Stimulated activated CD4-positive, alpha-beta T cell treated with anti-CD3 and anti-CD28 coated beads, Interleukin-4, amount 100 ng/mL, for 24 hours (primary cell): ENCODE results near the gene ZNF503.
"Not testable (repeated sequence)": the region's sequence is repeated elsewhere in the genome, so short reads cannot be mapped to it uniquely, and the experiment has no call there.

Experiments used
- DNase-seq: peaks from one replicate; pipeline ENCODE4 v3.0.0-alpha.2; 2020

ZNF503 gene

GRCh38 chr10:75394221-75394620 lies 7.3 kb downstream of the ZNF503 start:
- no peak for DNase-seq

DNA sequence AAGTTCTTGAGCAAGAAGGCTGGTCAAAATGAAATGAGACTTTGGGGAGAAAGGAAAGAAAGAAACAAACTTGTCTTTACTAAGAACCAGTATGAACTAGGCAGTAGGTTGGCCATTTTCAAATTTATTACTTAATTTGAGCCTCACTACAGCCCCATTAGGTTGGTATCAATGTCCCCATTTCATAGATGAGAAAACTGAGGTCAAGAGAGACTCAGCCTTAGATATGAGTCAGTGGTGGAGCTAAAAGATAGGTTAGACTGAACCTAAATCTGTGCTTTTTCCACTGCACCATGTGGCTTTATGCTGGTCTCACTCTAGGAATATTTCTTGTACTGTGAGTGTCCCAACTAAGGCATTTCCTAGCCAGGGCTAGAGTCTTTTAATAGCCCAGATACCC lies 8.8 kb downstream of the ZNF503 start:
- no peak for DNase-seq

GRCh38 chr10:75392271-75392670 lies 9.3 kb downstream of the ZNF503 start:
- no peak for DNase-seq

DNA sequence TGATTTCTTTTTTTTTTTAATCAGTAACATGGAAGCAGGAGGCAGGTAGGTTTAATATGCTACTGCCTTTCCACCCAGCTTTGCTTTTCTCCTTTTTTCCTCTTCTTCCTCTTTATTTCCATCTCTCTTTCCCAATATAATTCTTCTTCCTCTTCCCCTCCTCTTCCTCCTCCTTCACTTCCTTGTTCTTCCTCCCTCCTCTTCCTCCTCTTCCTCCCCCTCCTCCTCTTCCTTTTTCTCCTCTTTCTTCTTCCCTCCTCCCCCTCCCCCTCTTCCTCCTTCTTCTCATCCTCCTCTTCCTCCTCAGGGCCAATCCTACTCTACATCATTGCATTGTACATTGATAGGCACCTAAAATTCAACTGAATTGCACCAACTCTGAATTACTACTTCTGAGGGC lies 11.4 kb downstream of the ZNF503 start:
- no peak for DNase-seq

DNA sequence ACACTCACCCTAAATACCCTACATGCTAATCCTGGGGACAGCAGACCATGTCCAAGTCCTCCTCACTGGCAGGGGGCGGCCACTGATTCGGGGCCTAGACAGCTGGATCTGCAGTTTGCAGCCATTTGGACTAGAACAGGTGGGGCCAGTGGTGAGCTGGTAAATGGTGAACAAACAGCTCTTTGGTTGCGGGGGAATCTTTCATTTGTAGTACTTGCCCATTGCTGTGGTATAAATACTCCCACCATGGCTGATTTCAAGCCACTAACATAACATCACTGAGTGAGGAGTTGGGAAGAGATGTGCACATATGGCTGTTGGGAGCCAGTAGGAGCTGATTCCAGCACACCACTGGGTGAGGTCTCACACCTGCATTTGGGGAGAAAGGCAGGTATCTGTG lies 13.5 kb downstream of the ZNF503 start:
- DNase-seq: no peak

GRCh38 chr10:75386128-75386527 lies 15.4 kb downstream of the ZNF503 start:
- no peak for DNase-seq

DNA sequence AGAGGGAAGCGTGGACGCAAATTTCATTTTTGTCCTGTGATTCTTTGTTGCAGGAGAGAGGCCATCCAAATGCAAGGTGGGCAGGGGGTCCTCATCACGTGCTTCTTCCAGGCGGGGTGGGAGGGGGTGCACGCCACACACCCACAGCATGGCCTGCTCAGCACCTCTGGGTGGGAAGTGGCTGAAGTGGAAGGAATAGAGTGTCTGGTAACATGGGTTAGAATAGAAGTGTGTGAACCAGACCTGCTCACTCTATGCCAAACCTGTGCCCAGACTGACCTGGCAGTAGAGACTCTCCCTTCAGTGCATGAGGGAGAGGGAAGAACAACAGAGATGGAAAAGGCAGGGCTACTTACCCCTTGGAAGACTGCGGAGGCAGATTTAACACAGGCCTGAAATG lies 21.7 kb downstream of the ZNF503 start:
- no peak for DNase-seq

- no peak for DNase-seq
Observed at GRCh38 chr10:75379212-75379724, 22.3 kb downstream of the ZNF503 start.

- DNase-seq: no peak
Observed at GRCh38 chr10:75378379-75378778, 23.2 kb downstream of the ZNF503 start.

DNA sequence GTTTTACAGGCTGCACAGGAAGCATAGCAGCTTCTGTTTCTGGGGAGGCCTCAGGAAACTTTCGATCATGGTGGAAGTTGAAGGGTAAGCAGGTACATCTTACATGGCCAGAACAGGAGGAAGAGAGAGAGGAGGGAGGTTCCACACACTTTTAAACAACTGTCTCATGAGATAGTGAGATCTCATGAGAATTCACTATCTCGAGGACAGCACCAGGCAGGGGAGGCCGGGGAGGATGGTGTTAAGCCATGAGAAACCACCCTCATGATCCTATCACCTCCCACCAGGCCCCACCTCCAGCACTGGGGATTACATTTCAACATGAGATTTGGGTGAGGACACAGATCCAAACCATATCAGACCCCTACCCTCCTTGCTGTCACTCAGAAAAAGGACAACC lies 23.7 kb downstream of the ZNF503 start:
- DNase-seq: no peak

- DNase-seq: no peak
Observed at GRCh38 chr10:75375838-75376237, 25.7 kb downstream of the ZNF503 start.

GRCh38 chr10:75371010-75371409 lies 30.6 kb downstream of the ZNF503 start:
- no peak for DNase-seq

- DNase-seq: not testable (repeated sequence)
Observed at GRCh38 chr10:75369838-75370237, 31.7 kb downstream of the ZNF503 start.

- no peak for DNase-seq
Observed at GRCh38 chr10:75367901-75368300, 33.7 kb downstream of the ZNF503 start.

- no peak for DNase-seq
Observed at GRCh38 chr10:75367021-75367487, 34.5 kb downstream of the ZNF503 start.

DNA sequence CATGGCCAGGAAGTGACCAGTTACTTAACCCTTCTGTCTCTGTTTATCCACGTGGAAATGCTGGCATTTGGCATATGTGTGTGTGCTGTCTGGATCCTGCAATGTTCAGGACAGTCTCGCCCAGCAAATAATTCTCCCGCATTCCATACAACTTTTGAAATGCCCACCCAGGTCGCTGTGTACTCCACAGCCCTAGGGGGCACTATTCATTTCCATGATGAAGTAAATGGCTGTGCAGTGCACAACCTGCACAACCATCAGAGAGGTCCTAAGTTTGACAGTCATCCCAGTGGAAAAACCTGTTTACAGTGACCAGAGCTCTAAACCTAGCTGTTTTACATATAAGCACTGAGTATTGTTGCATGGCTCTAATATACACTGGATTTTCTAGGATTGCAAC lies 38.1 kb downstream of the ZNF503 start:
- no peak for DNase-seq

GRCh38 chr10:75359876-75360275 lies 41.7 kb downstream of the ZNF503 start:
- not testable (repeated sequence) for DNase-seq

GRCh38 chr10:75358835-75359421 lies 42.6 kb downstream of the ZNF503 start:
- no peak for DNase-seq

DNA sequence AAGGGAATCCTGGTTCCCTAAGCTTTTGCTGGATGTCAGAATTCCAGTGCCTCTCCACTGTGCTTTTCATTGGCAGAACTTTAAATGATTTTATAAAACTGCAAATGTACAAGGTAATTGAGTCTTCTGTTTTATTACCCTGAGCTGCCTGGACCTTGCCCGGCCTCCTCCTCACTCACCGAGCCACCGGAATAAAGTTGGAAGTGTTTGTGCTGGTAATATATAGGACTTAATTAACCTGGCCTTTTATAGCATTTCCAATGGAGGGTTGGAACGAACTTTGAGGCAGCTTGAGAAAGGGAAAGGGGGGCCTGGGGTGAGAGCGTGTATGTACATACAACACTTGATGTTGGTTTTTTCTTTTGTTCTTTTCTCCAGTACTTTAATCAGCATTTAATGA lies 43.4 kb downstream of the ZNF503 start:
- no peak for DNase-seq

- no peak for DNase-seq
Observed at GRCh38 chr10:75357500-75357899, 44.1 kb downstream of the ZNF503 start.

GRCh38 chr10:75356484-75356883 lies 45.1 kb downstream of the ZNF503 start:
- no peak for DNase-seq

DNA sequence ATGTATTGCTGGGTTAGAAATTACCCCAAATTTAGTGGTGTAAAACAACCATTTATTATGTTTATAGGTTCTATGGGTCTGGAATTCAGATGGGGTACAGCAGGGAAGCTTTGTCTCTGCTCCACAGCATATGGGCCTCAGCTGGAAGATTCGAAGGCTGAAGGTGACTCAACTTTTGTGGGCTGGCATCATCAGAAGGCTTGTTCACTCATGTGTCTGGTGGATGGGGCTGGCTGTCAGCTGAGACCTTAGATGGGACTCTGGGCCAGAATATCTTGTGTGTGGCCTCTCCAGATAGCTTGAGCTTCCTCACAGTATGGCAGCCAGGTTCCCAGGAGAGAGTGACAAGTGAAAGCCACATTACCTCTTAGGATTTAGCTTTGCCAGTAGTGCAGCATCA lies 45.9 kb downstream of the ZNF503 start:
- DNase-seq: no peak

DNA sequence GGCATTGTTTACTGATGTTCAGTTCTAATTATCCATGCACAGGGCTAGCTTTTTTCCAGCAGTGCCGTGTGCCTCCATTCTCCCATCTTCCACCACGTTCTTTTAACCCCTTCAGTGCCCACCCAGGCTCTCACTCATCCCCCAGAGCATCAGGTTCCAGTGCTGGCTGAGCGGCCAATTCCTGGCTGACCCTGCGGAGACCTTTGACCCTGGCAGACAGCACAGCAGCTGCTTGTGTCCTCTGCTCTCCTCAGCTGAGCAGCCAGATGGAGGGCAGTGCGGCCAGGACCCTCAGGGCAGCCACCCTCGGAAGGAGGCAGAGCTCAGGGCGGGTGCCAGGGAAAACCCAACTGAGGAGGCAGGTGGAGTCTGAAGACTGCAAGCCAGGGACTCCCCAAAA lies 48.4 kb downstream of the ZNF503 start:
- DNase-seq: no peak

GRCh38 chr10:75352650-75353049 lies 48.9 kb downstream of the ZNF503 start:
- no peak for DNase-seq

DNA sequence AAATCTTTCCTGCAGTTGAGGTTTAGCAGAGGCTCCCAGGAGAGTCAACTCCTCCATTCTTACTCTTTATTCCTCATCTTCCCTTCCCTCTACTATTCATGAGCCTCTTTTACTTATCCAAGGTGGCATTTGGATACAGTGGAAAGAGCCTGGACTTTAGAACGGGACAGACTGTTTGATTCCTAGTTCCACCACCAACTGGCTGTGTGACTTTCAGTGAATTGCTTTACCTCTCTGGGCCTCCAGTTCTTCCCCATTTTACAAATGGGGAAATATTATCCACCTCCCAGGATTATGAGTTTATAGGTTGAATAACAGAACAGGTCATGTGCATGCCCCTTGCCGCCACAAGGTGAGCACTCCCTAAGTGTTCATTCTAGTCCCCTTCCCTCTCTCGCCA lies 49.9 kb downstream of the ZNF503 start:
- DNase-seq: no peak
